IMR-90 (cell line): ENCODE measurements around the gene VAT1. TPM values are rescaled to one million over a fixed set of nuclear protein-coding genes. Genes with fewer than 3 reads are reported as not detected.
A peak's percentile ranks its signal among the peaks of the same experiment; 100 is the strongest.

ENCODE experiments used
- ATAC-seq: fragments of 200-7000 bp; cut with Tn5 transposase; 2 replicates; pipeline ENCODE4 v1.9.1; 2020; ENCODE audit warnings: low read depth, mild to moderate bottlenecking, moderate library complexity
- BruUV-seq: library from RNA; stranded (reverse); fragments of 400-500 nt; replicated peaks from 2 replicates; lab custom pipeline; 2021; lab: Mats Ljungman, UMichigan
- CTCF ChIA-PET: fragments of 300-600 bp; formaldehyde crosslinking; extraction: SDS; loops from one replicate; lab custom pipeline; 2021; ENCODE audit warnings: antibody characterized with exemption; lab: Yijun Ruan, JAX
- POLR2A ChIA-PET: fragments of 300-600 bp; sonication (Branson Sonifier 250); formaldehyde crosslinking; loops from one replicate; lab custom pipeline; 2022; ENCODE audit warnings: antibody characterized with exemption; ENCODE audit not compliant: unreplicated experiment; lab: Charles Lee
- DNase-seq: peaks from one replicate; pipeline ENCODE4 v3.0.0; 2013
- H2AFZ ChIP-seq: replicated peaks from 2 replicates; pipeline ENCODE3; 2013; ENCODE audit warnings: low read length, mild to moderate bottlenecking; ENCODE audit not compliant: poor library complexity
- H2AK5ac ChIP-seq: 2 replicates; pipeline ENCODE4 v1.6.1; 2013; ENCODE audit warnings: low read depth, low read length, inconsistent platforms
- H2AK9ac ChIP-seq: replicated peaks from 2 replicates; pipeline ENCODE3; 2013; ENCODE audit warnings: mild to moderate bottlenecking, low read depth, low read length, moderate library complexity; ENCODE audit not compliant: poor library complexity
- H2BK120ac ChIP-seq: 2 replicates; pipeline ENCODE4 v1.6.1; 2013; ENCODE audit warnings: low read depth, low read length, inconsistent platforms
- H2BK15ac ChIP-seq: 3 replicates; pipeline ENCODE4 v1.6.1; 2013; ENCODE audit warnings: low read depth, low read length, inconsistent platforms
- H2BK20ac ChIP-seq: 2 replicates; pipeline ENCODE4 v1.6.1; 2013; ENCODE audit warnings: low read depth, mild to moderate bottlenecking, inconsistent platforms, low read length, moderate library complexity
- H2BK5ac ChIP-seq: 2 replicates; pipeline ENCODE4 v1.6.1; 2013; ENCODE audit warnings: mild to moderate bottlenecking, low read depth, low read length, inconsistent platforms; ENCODE audit not compliant: poor library complexity, severe bottlenecking
- H3K14ac ChIP-seq: replicated peaks from 2 replicates; pipeline ENCODE4 v1.6.1; 2013; ENCODE audit warnings: low read depth, low read length, inconsistent platforms
- H3K18ac ChIP-seq: 2 replicates; pipeline ENCODE4 v1.6.1; 2013; ENCODE audit warnings: low read depth, low read length, control low read depth
- H3K23ac ChIP-seq: 2 replicates; pipeline ENCODE4 v1.6.1; 2013; ENCODE audit warnings: low read depth, low read length, inconsistent platforms
- H3K27ac ChIP-seq: 2 replicates; pipeline ENCODE4 v1.5.1; 2013; ENCODE audit warnings: mild to moderate bottlenecking, control low read depth, low read length; ENCODE audit not compliant: insufficient read depth
- H3K27me3 ChIP-seq: 2 replicates; pipeline ENCODE4 v1.6.1; 2013; ENCODE audit warnings: low read length; ENCODE audit not compliant: control insufficient read depth, insufficient read depth
- H3K36me3 ChIP-seq: 2 replicates; pipeline ENCODE4 v1.6.1; 2013; ENCODE audit warnings: low read length, mixed read lengths; ENCODE audit not compliant: control insufficient read depth, insufficient read depth
- H3K4ac ChIP-seq: 2 replicates; pipeline ENCODE4 v1.6.1; 2013; ENCODE audit warnings: low read depth, low read length, inconsistent platforms
- H3K4me1 ChIP-seq: 2 replicates; pipeline ENCODE4 v1.6.1; 2013; ENCODE audit warnings: low read length, mixed read lengths; ENCODE audit not compliant: control insufficient read depth, insufficient read depth
- H3K4me2 ChIP-seq: 2 replicates; pipeline ENCODE4 v1.6.1; 2013; ENCODE audit warnings: low read depth, mild to moderate bottlenecking, control low read depth, low read length, moderate library complexity
- H3K4me3 ChIP-seq: 2 replicates; pipeline ENCODE4 v1.5.1; 2013; ENCODE audit warnings: low read depth, mild to moderate bottlenecking, control low read depth, low read length, moderate library complexity; ENCODE audit not compliant: insufficient read depth
- H3K56ac ChIP-seq: 2 replicates; pipeline ENCODE4 v1.6.1; 2013; ENCODE audit warnings: low read length, inconsistent platforms; ENCODE audit not compliant: insufficient read depth; ENCODE audit errors: extremely low read depth
- H3K79me1 ChIP-seq, 2 experiments: 2 replicates each; pipeline ENCODE4 v1.6.1; 2013; ENCODE audit warnings: low read length in 2 of 2, inconsistent platforms in 1 of 2, low read depth in 1 of 2
- H3K9ac ChIP-seq: 2 replicates; pipeline ENCODE4 v1.6.1; 2013; ENCODE audit warnings: low read depth, low read length, control low read depth
- H3K9me1 ChIP-seq: 2 replicates; pipeline ENCODE4 v1.6.1; 2013; ENCODE audit warnings: low read length, inconsistent platforms; ENCODE audit not compliant: insufficient read depth
- H3K9me3 ChIP-seq: 2 replicates; pipeline ENCODE4 v1.6.1; 2013; ENCODE audit warnings: low read length; ENCODE audit not compliant: control insufficient read depth, insufficient read depth
- H4K20me1 ChIP-seq: 2 replicates; pipeline ENCODE4 v1.6.1; 2013; ENCODE audit warnings: low read length, inconsistent platforms; ENCODE audit not compliant: insufficient read depth
- H4K5ac ChIP-seq: 2 replicates; pipeline ENCODE4 v1.6.1; 2013; ENCODE audit warnings: mild to moderate bottlenecking, low read depth, low read length, control low read depth
- H4K8ac ChIP-seq, 2 experiments: 2 replicates each; pipeline ENCODE4 v1.6.1; 2013; ENCODE audit warnings: low read depth in 2 of 2, low read length in 2 of 2, control low read depth in 1 of 2, inconsistent platforms in 1 of 2
- H4K91ac ChIP-seq: 2 replicates; pipeline ENCODE4 v1.6.1; 2013; ENCODE audit warnings: low read depth, low read length, inconsistent platforms; ENCODE audit not compliant: insufficient read depth
- CHD1 ChIP-seq: IDR thresholded peaks from 2 replicates; pipeline ENCODE4 v1.6.1; 2012; ENCODE audit warnings: low read depth, low read length, improper control_type of control experiment
- FOS ChIP-seq: fragments of 150-350 bp; IDR thresholded peaks from 2 replicates; pipeline ENCODE4 v1.6.1; 2016; ENCODE audit warnings: low read depth, low read length
- MAFK ChIP-seq: IDR thresholded peaks from 2 replicates; pipeline ENCODE4 v1.6.1; 2012; ENCODE audit warnings: low read depth, low read length, improper control_type of control experiment
- MAZ ChIP-seq: IDR thresholded peaks from 2 replicates; pipeline ENCODE4 v1.6.1; 2012; ENCODE audit warnings: low read depth, mild to moderate bottlenecking, low read length, improper control_type of control experiment, moderate library complexity, borderline replicate concordance
- MXI1 ChIP-seq: IDR thresholded peaks from 2 replicates; pipeline ENCODE4 v1.6.1; 2012; ENCODE audit warnings: low read depth, mild to moderate bottlenecking, low read length, moderate library complexity, borderline replicate concordance
- NFE2L2 ChIP-seq: fragments of 150-350 bp; IDR thresholded peaks from 2 replicates; pipeline ENCODE4 v1.6.1; 2016; ENCODE audit warnings: low read depth, mild to moderate bottlenecking, low read length
- POLR2A ChIP-seq: IDR thresholded peaks from 2 replicates; pipeline ENCODE4 v1.6.1; 2012; ENCODE audit warnings: mild to moderate bottlenecking, low read depth, low read length
- RCOR1 ChIP-seq: IDR thresholded peaks from 2 replicates; pipeline ENCODE4 v1.6.1; 2012; ENCODE audit warnings: mild to moderate bottlenecking, low read length, improper control_type of control experiment; ENCODE audit not compliant: insufficient replicate concordance
- RFX5 ChIP-seq: IDR thresholded peaks from 2 replicates; pipeline ENCODE4 v1.8.0; 2012; ENCODE audit warnings: low read depth, mild to moderate bottlenecking, low read length, moderate library complexity
- SMC3 ChIP-seq: fragments of 150-350 bp; IDR thresholded peaks from 2 replicates; pipeline ENCODE4 v1.6.1; 2016; ENCODE audit warnings: low read depth, mild to moderate bottlenecking, antibody characterized with exemption, low read length, moderate library complexity
- WGBS, 2 experiments: methylation state at CpG; one replicate each; pipeline versions ENCODE4 v1.1.5 to v1.1.7; 2013; ENCODE audit warnings: missing lambda C conversion rate in 2 of 2; ENCODE audit not compliant: insufficient read length in 1 of 2; ENCODE audit errors: extremely low coverage in 2 of 2; 5-methylcytosine and 5-hydroxymethylcytosine counted together
- dilution Hi-C: fragments of 300-500 bp; cut with HindIII; formaldehyde crosslinking; loops from one replicate; pipeline ENCODE4 v1.14.3; 2018; ENCODE audit warnings: low sequenced_read_pairs; ENCODE audit not compliant: unreplicated experiment
- in situ Hi-C: fragments of 300-500 bp; cut with MboI; formaldehyde crosslinking; loops from 3 replicates; pipeline ENCODE4 v1.14.3; 2019; ENCODE audit warnings: low sequenced_read_pairs, inconsistent platforms, mixed read lengths
- intact Hi-C: fragments of 100-400 bp; cut with micrococcal nuclease; formaldehyde crosslinking; loops from 2 replicates; pipeline ENCODE4 v1.10.0; 2022
- polyA plus RNA-seq, 3 experiments: library from polyadenylated mRNA; depleted of rRNA; stranded (reverse); fragments of >200 nt; gene quantifications; 2 replicates each; pipeline ENCODE4 v1.2.3, GENCODE V29; 2012; ENCODE audit warnings: low replicate concordance in 1 of 3
- total RNA-seq: library from RNA; depleted of rRNA; stranded (reverse); fragments of >200 nt; gene quantifications from 2 replicates; pipeline ENCODE4 v1.2.3, GENCODE V29; 2012
- TF ChIP-seq, protein P1 (sequence below): conservative IDR thresholded peaks from 2 replicates; pipeline ENCODE4 v1.5.1; 2012; ENCODE audit warnings: mild to moderate bottlenecking, low read depth, low read length, improper control_type of control experiment
- TF ChIP-seq, protein P2 (sequence below): fragments of 150-350 bp; IDR thresholded peaks from 2 replicates; pipeline ENCODE4 v1.6.1; 2016; ENCODE audit warnings: low read depth, mild to moderate bottlenecking, low read length, moderate library complexity, borderline replicate concordance

Gene VAT1
- total and polyA plus RNA-seq, 2 of the 4 experiments (the other 2 are of a cell fraction): 97.3 to 101 TPM

DNA sequence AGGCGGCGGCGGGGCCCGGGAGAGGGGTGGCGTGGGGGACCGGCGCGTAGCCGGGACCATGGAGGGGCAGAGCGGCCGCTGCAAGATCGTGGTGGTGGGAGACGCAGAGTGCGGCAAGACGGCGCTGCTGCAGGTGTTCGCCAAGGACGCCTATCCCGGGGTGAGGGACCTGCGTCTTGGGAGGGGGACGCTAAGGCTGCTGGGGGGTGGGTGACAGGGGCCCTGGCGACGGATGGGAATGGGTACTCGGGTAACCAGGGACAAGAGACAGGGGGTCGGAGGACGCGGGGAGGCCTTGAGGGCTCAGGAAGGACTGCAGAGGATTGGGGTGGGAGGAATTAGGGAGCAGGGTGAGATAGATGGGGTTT lies 3.1 kb upstream of the VAT1 start:
- peak overlapping the region; percentile 93 for H2AFZ ChIP-seq
- no peak overlapping the region for H3K4ac ChIP-seq
- H3K23ac ChIP-seq: peak overlapping the region; percentile 28; the same call in 1 of the 2 replicates
- no TSS peak for BruUV-seq
- H3K27me3 ChIP-seq: peaks cover 4% of the 10 kb centered on the region; the same call in 1 of the 2 replicates
- H3K36me3 ChIP-seq: peaks cover 2% of the 10 kb centered on the region; the same call in 1 of the 2 replicates
- TF ChIP-seq POLR2A (no peak), MAFK (no peak), CHD1 (no peak), NFE2L2 (no peak), MAZ (no peak), FOS (no peak), MXI1 (no peak), RCOR1 (no peak), RFX5 (no peak), SMC3 (no peak)
- TF ChIP-seq, protein P1, sequence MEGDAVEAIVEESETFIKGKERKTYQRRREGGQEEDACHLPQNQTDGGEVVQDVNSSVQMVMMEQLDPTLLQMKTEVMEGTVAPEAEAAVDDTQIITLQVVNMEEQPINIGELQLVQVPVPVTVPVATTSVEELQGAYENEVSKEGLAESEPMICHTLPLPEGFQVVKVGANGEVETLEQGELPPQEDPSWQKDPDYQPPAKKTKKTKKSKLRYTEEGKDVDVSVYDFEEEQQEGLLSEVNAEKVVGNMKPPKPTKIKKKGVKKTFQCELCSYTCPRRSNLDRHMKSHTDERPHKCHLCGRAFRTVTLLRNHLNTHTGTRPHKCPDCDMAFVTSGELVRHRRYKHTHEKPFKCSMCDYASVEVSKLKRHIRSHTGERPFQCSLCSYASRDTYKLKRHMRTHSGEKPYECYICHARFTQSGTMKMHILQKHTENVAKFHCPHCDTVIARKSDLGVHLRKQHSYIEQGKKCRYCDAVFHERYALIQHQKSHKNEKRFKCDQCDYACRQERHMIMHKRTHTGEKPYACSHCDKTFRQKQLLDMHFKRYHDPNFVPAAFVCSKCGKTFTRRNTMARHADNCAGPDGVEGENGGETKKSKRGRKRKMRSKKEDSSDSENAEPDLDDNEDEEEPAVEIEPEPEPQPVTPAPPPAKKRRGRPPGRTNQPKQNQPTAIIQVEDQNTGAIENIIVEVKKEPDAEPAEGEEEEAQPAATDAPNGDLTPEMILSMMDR: no peak
- TF ChIP-seq, protein P2, sequence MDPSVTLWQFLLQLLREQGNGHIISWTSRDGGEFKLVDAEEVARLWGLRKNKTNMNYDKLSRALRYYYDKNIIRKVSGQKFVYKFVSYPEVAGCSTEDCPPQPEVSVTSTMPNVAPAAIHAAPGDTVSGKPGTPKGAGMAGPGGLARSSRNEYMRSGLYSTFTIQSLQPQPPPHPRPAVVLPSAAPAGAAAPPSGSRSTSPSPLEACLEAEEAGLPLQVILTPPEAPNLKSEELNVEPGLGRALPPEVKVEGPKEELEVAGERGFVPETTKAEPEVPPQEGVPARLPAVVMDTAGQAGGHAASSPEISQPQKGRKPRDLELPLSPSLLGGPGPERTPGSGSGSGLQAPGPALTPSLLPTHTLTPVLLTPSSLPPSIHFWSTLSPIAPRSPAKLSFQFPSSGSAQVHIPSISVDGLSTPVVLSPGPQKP: no peak
- peaks cover 5% of the 10 kb centered on the region; the same call in 1 of the 2 replicates for H3K4me1 ChIP-seq
- H2AK9ac ChIP-seq: peak overlapping the region; percentile 78
- no peak overlapping the region for H2BK5ac ChIP-seq
- ChIA-PET POLR2A (no interaction called here), CTCF (interaction anchor here (1.6 kb wide), 1 partner anchor 151 kb away, joined by 7 read pairs; no protein-coding TSS in a partner anchor)
- no peak overlapping the region for H2BK20ac ChIP-seq
- peak overlapping the region; percentile 42 for H3K4me3 ChIP-seq
- H3K4me2 ChIP-seq: peak overlapping the region; percentile 46; the same call in 1 of the 2 replicates
- no peak overlapping the region for H3K9ac ChIP-seq
- ATAC-seq: no peak
- no peak overlapping the region for H3K27ac ChIP-seq
- H2AK5ac ChIP-seq: no peak overlapping the region
- dilution Hi-C loops: no loop called here
- no peak overlapping the region for H2BK15ac ChIP-seq
- H4K5ac ChIP-seq: no peak overlapping the region
- intact Hi-C loops: no loop called here
- DNase-seq: no peak
- no peak overlapping the region for H3K18ac ChIP-seq
- peaks cover under 1 to 16% of the 10 kb centered on the region in 2 experiments; a peak in 3 of 4 replicates for H3K79me1 ChIP-seq
- peak overlapping the region in 1 of 2 experiments; percentile 37; a peak in 1 of 4 replicates for H4K8ac ChIP-seq
- H4K20me1 ChIP-seq: no peaks in the 10 kb centered on the region
- 7% methylated on average over 19 of the region's 27 CpGs; no CpG with 5 or more reads in 1 of the 2 experiments for WGBS, 2 experiments
- no peak overlapping the region for H3K56ac ChIP-seq
- in situ Hi-C loops: loop anchor here (5.0 kb wide), 1 partner anchor 147 kb away; the partner anchor contains the start of gene NBR1
- no peak overlapping the region for H2BK120ac ChIP-seq
- H3K9me3 ChIP-seq: no peaks in the 10 kb centered on the region
- H4K91ac ChIP-seq: no peak overlapping the region
- H3K9me1 ChIP-seq: peaks cover under 1% of the 10 kb centered on the region
- no peak overlapping the region for H3K14ac ChIP-seq
